ENCODE data around the gene RBBP8.

RBBP8 gene

GRCh38 chr18:22981274-22982133, 48.4 kb downstream of the RBBP8 start:
- FAIRE-seq (peak; percentile 69), DNase-seq (ENCODE audit: insufficient read length, low spot score) (no peak)
- no peak for TF ChIP-seq POLR2A (IDR thresholded peaks at IDR 0.05; ENCODE audit: low read depth, low read length)
- no peak for TF ChIP-seq POU2F2 (IDR thresholded peaks at IDR 0.05; ENCODE audit: low read depth, low read length)
- TF ChIP-seq SPI1 (IDR thresholded peaks at IDR 0.05; ENCODE audit: low read depth, low read length), result peak; percentile 37; the same call in 1 of the 2 replicates

GRCh38 chr18:22983175-22983574, 50.0 kb downstream of the RBBP8 start:
- FAIRE-seq (no peak), DNase-seq (ENCODE audit: insufficient read length, low spot score) (no peak)
- TF ChIP-seq SPI1 (IDR thresholded peaks at IDR 0.05; ENCODE audit: low read depth, low read length) (no peak), POU2F2 (IDR thresholded peaks at IDR 0.05; ENCODE audit: low read depth, low read length) (no peak), PAX5 (IDR thresholded peaks at IDR 0.05; ENCODE audit: insufficient read depth, low read length, severe bottlenecking) (no peak), POLR2A (IDR thresholded peaks at IDR 0.05; ENCODE audit: low read depth, low read length) (no peak), POLR2AphosphoS5 (IDR thresholded peaks at IDR 0.05; ENCODE audit: low read depth, low read length) (no peak), TAF1 (IDR thresholded peaks at IDR 0.05; ENCODE audit: low read depth, low read length) (no peak)

- TF ChIP-seq POLR2A (IDR thresholded peaks at IDR 0.05; ENCODE audit: low read depth, low read length) (no peak), PAX5 (IDR thresholded peaks at IDR 0.05; ENCODE audit: insufficient read depth, low read length, severe bottlenecking) (no peak), SPI1 (IDR thresholded peaks at IDR 0.05; ENCODE audit: low read depth, low read length) (no peak), POU2F2 (IDR thresholded peaks at IDR 0.05; ENCODE audit: low read depth, low read length) (no peak), TAF1 (IDR thresholded peaks at IDR 0.05; ENCODE audit: low read depth, low read length) (no peak), POLR2AphosphoS5 (IDR thresholded peaks at IDR 0.05; ENCODE audit: low read depth, low read length) (no peak)
- DNase-seq (ENCODE audit: insufficient read length, low spot score), result no peak
- no peak for FAIRE-seq
These were observed 52.1 kb downstream of the RBBP8 start for GRCh38 chr18:22985250-22985649.

GRCh38 chr18:22987547-22988189, 54.5 kb downstream of the RBBP8 start:
- TF ChIP-seq POU2F2 (IDR thresholded peaks at IDR 0.05; ENCODE audit: low read depth, low read length) (no peak), SPI1 (IDR thresholded peaks at IDR 0.05; ENCODE audit: low read depth, low read length) (no peak), POLR2AphosphoS5 (IDR thresholded peaks at IDR 0.05; ENCODE audit: low read depth, low read length) (no peak), TAF1 (IDR thresholded peaks at IDR 0.05; ENCODE audit: low read depth, low read length) (no peak), PAX5 (IDR thresholded peaks at IDR 0.05; ENCODE audit: insufficient read depth, low read length, severe bottlenecking) (no peak), POLR2A (IDR thresholded peaks at IDR 0.05; ENCODE audit: low read depth, low read length) (no peak)
- FAIRE-seq, result peak; percentile 84

GRCh38 chr18:22988208-22988607, 55.1 kb downstream of the RBBP8 start:
- DNase-seq (ENCODE audit: insufficient read length, low spot score) (no peak), FAIRE-seq (peak; percentile 59)
- TF ChIP-seq POLR2A (IDR thresholded peaks at IDR 0.05; ENCODE audit: low read depth, low read length) (no peak), POLR2AphosphoS5 (IDR thresholded peaks at IDR 0.05; ENCODE audit: low read depth, low read length) (no peak), POU2F2 (IDR thresholded peaks at IDR 0.05; ENCODE audit: low read depth, low read length) (no peak), SPI1 (IDR thresholded peaks at IDR 0.05; ENCODE audit: low read depth, low read length) (no peak), TAF1 (IDR thresholded peaks at IDR 0.05; ENCODE audit: low read depth, low read length) (no peak), PAX5 (IDR thresholded peaks at IDR 0.05; ENCODE audit: insufficient read depth, low read length, severe bottlenecking) (no peak)

More at GRCh38 chr18:22987547-22988189, 54.5 kb downstream of the RBBP8 start:
- no peak for DNase-seq (ENCODE audit: insufficient read length, low spot score)

GRCh38 chr18:22998344-22998743, 65.2 kb downstream of the RBBP8 start:
- no peak for TF ChIP-seq TAF1 (IDR thresholded peaks at IDR 0.05; ENCODE audit: low read depth, low read length)
- TF ChIP-seq POU2F2 (IDR thresholded peaks at IDR 0.05; ENCODE audit: low read depth, low read length), result no peak
- no peak for TF ChIP-seq POLR2AphosphoS5 (IDR thresholded peaks at IDR 0.05; ENCODE audit: low read depth, low read length)
- no peak for TF ChIP-seq POLR2A (IDR thresholded peaks at IDR 0.05; ENCODE audit: low read depth, low read length)
- no peak for TF ChIP-seq SPI1 (IDR thresholded peaks at IDR 0.05; ENCODE audit: low read depth, low read length)
- no peak for TF ChIP-seq PAX5 (IDR thresholded peaks at IDR 0.05; ENCODE audit: insufficient read depth, low read length, severe bottlenecking)
- no peak for FAIRE-seq
- DNase-seq (ENCODE audit: insufficient read length, low spot score), result no peak

GRCh38 chr18:22999212-22999611, 66.1 kb downstream of the RBBP8 start:
- no peak for FAIRE-seq
- TF ChIP-seq POU2F2 (IDR thresholded peaks at IDR 0.05; ENCODE audit: low read depth, low read length) (no peak), TAF1 (IDR thresholded peaks at IDR 0.05; ENCODE audit: low read depth, low read length) (no peak), POLR2AphosphoS5 (IDR thresholded peaks at IDR 0.05; ENCODE audit: low read depth, low read length) (no peak), SPI1 (IDR thresholded peaks at IDR 0.05; ENCODE audit: low read depth, low read length) (no peak), PAX5 (IDR thresholded peaks at IDR 0.05; ENCODE audit: insufficient read depth, low read length, severe bottlenecking) (no peak), POLR2A (IDR thresholded peaks at IDR 0.05; ENCODE audit: low read depth, low read length) (no peak)
- no peak for DNase-seq (ENCODE audit: insufficient read length, low spot score)

GRCh38 chr18:22999647-23000046, 66.5 kb downstream of the RBBP8 start:
- no peak for TF ChIP-seq POU2F2 (IDR thresholded peaks at IDR 0.05; ENCODE audit: low read depth, low read length)
- TF ChIP-seq POLR2A (IDR thresholded peaks at IDR 0.05; ENCODE audit: low read depth, low read length), result no peak
- no peak for TF ChIP-seq TAF1 (IDR thresholded peaks at IDR 0.05; ENCODE audit: low read depth, low read length)
- no peak for TF ChIP-seq POLR2AphosphoS5 (IDR thresholded peaks at IDR 0.05; ENCODE audit: low read depth, low read length)
- TF ChIP-seq SPI1 (IDR thresholded peaks at IDR 0.05; ENCODE audit: low read depth, low read length), result no peak
- no peak for TF ChIP-seq PAX5 (IDR thresholded peaks at IDR 0.05; ENCODE audit: insufficient read depth, low read length, severe bottlenecking)
- FAIRE-seq, result no peak
- DNase-seq (ENCODE audit: insufficient read length, low spot score), result no peak

GRCh38 chr18:23003289-23003688, 70.2 kb downstream of the RBBP8 start:
- FAIRE-seq, result no peak
- TF ChIP-seq POLR2A (IDR thresholded peaks at IDR 0.05; ENCODE audit: low read depth, low read length) (no peak), SPI1 (IDR thresholded peaks at IDR 0.05; ENCODE audit: low read depth, low read length) (no peak), PAX5 (IDR thresholded peaks at IDR 0.05; ENCODE audit: insufficient read depth, low read length, severe bottlenecking) (no peak), POU2F2 (IDR thresholded peaks at IDR 0.05; ENCODE audit: low read depth, low read length) (no peak), TAF1 (IDR thresholded peaks at IDR 0.05; ENCODE audit: low read depth, low read length) (no peak), POLR2AphosphoS5 (IDR thresholded peaks at IDR 0.05; ENCODE audit: low read depth, low read length) (no peak)
- DNase-seq (ENCODE audit: insufficient read length, low spot score), result no peak
